Aorta (tissue), 5 donors: ENCODE results near the gene PRKCSH. TPM values are rescaled to one million over a fixed set of nuclear protein-coding genes. Genes with fewer than 3 reads are reported as not detected.

Experiments used
- ATAC-seq: fragments of 200-7000 bp; cut with Tn5 transposase; one replicate; pipeline ENCODE4 v1.9.1; 2022; ENCODE audit warnings: moderate library complexity; ENCODE audit not compliant: low FRiP score
- DNase-seq, 2 donors: peaks; one replicate each; pipeline ENCODE4 v3.0.0-alpha.2; 2020
- H3K27ac ChIP-seq, 2 donors: one replicate each; pipeline ENCODE4 v1.5.1; 2013; ENCODE audit warnings: low read length in 2 of 2, mild to moderate bottlenecking in 2 of 2, moderate library complexity in 2 of 2, control low read depth in 1 of 2, inconsistent platforms in 1 of 2, low read depth in 1 of 2
- H3K27me3 ChIP-seq, 2 donors: one replicate each; pipeline ENCODE4 v1.6.1; 2013; ENCODE audit warnings: control low read depth in 1 of 2, low read length in 1 of 2, mild to moderate bottlenecking in 1 of 2, moderate library complexity in 1 of 2; ENCODE audit not compliant: insufficient read depth in 2 of 2, control insufficient read depth in 1 of 2
- H3K36me3 ChIP-seq, 2 donors: one replicate each; pipeline ENCODE4 v1.6.1; 2013; ENCODE audit warnings: control low read depth in 1 of 2, low read length in 1 of 2, mild to moderate bottlenecking in 1 of 2; ENCODE audit not compliant: insufficient read depth in 2 of 2, control insufficient read depth in 1 of 2
- H3K4me1 ChIP-seq, 2 donors: one replicate each; pipeline ENCODE4 v1.6.1; 2013; ENCODE audit warnings: low read length in 2 of 2, control low read depth in 1 of 2, mild to moderate bottlenecking in 1 of 2, moderate library complexity in 1 of 2; ENCODE audit not compliant: insufficient read depth in 2 of 2, control insufficient read depth in 1 of 2
- H3K4me3 ChIP-seq, 2 donors: one replicate each; pipeline ENCODE4 v1.5.1; 2013; ENCODE audit warnings: low read length in 2 of 2, control low read depth in 1 of 2, mild to moderate bottlenecking in 1 of 2
- H3K9me3 ChIP-seq: one replicate; pipeline ENCODE4 v1.6.1; 2013; ENCODE audit warnings: mild to moderate bottlenecking, low read length; ENCODE audit not compliant: control insufficient read depth
- WGBS, 2 donors: extraction: QIAGEN DNeasy Blood & Tissue Kit; methylation state at CpG; one replicate each; pipeline ENCODE4 v1.1.7; 2013; 5-methylcytosine and 5-hydroxymethylcytosine counted together
- intact Hi-C, 2 donors: fragments of 100-400 bp; cut with DNase I; formaldehyde crosslinking; loops; one replicate each; pipeline versions ENCODE4 v1.14.2 to v1.15.0; 2022
- polyA plus RNA-seq, 2 donors: library from polyadenylated mRNA; stranded (reverse); fragments of 200-250 nt; gene quantifications; one replicate each; pipeline ENCODE4 v1.2.3, GENCODE V29; 2013
- total RNA-seq, 2 donors: library from RNA; stranded (reverse); fragmentation: NEBNext Ultra II Directional; extraction: Animal tissue kit (Norgen Biotek cat#: 25700); gene quantifications; one replicate each; pipeline ENCODE4 v1.2.1, GENCODE V29; 2021
- donor health status: healthy with polysubstance abuse.
- donor health status: Bipolar disorder and iron deficiency.
- donor health status: DM: no; HTN: no; CAD: no.
- donor health status: DM: no; HTN: no; CAD: no.
- donor health status: DM: yes; HTN: yes; CAD: no.

The PRKCSH gene
- total and polyA plus RNA-seq, 4 donors: 90.2 to 207 (median 168) TPM

- Histone ChIP-seq H3K4me1 (no peaks in the 10 kb centered on the region), H3K9me3 (no peaks in the 10 kb centered on the region), H3K4me3 (no peak overlapping the region), H3K27ac (no peak overlapping the region), H3K27me3 (no peaks in the 10 kb centered on the region), H3K36me3 (no peaks in the 10 kb centered on the region)
- ATAC-seq (no peak), DNase-seq (peak in 1 of 2 donors; percentile 54)
- intact Hi-C loops: loop anchor here in 1 of 2 donors (5.0 kb wide), 1 partner anchor 191 kb away; no protein-coding TSS in a partner anchor
- 77 to 83% methylated on average over 53 to 57 of the region's 57 CpGs for WGBS, 2 donors
These were observed 48.1 kb downstream of the PRKCSH start for GRCh38 chr19:11483366-11484111.

- no peaks in the 10 kb centered on the region for H3K36me3 ChIP-seq
- DNase-seq: no peak
- WGBS, 2 donors: 90% methylated on average over 13 of the region's 13 CpGs
- H3K9me3 ChIP-seq: no peaks in the 10 kb centered on the region
- no peaks in the 10 kb centered on the region for H3K27me3 ChIP-seq
- ATAC-seq: no peak
- intact Hi-C loops: no loop called here
- no peaks in the 10 kb centered on the region for H3K4me1 ChIP-seq
- H3K27ac ChIP-seq: no peak overlapping the region
- H3K4me3 ChIP-seq: no peak overlapping the region
These were observed 49.9 kb downstream of the PRKCSH start for GRCh38 chr19:11485245-11485837.

GRCh38 chr19:11486661-11487503 lies 51.4 kb downstream of the PRKCSH start:
- 89 to 91% methylated on average over 44 to 45 of the region's 45 CpGs for WGBS, 2 donors
- Histone ChIP-seq H3K4me1 (no peaks in the 10 kb centered on the region), H3K27me3 (no peaks in the 10 kb centered on the region), H3K4me3 (no peak overlapping the region), H3K36me3 (no peaks in the 10 kb centered on the region), H3K9me3 (no peaks in the 10 kb centered on the region), H3K27ac (no peak overlapping the region)
- ATAC-seq (no peak), DNase-seq (no peak)
- intact Hi-C loops: no loop called here

- DNase-seq (no peak), ATAC-seq (no peak)
- H3K4me1 ChIP-seq: no peaks in the 10 kb centered on the region
- 95 to 97% methylated on average over 7 of the region's 7 CpGs for WGBS, 2 donors
- H3K4me3 ChIP-seq: no peak overlapping the region
- no peaks in the 10 kb centered on the region for H3K27me3 ChIP-seq
- no peaks in the 10 kb centered on the region for H3K36me3 ChIP-seq
- H3K9me3 ChIP-seq: no peaks in the 10 kb centered on the region
- intact Hi-C loops: no loop called here
- H3K27ac ChIP-seq: no peak overlapping the region
These were observed 53.9 kb downstream of the PRKCSH start for GRCh38 chr19:11489378-11489777.

GRCh38 chr19:11494634-11495285 lies 59.3 kb downstream of the PRKCSH start:
- Histone ChIP-seq H3K27ac (no peak overlapping the region), H3K36me3 (peaks cover 0 to 5% of the 10 kb centered on the region in 2 donors), H3K9me3 (no peaks in the 10 kb centered on the region), H3K4me3 (no peak overlapping the region), H3K27me3 (no peaks in the 10 kb centered on the region), H3K4me1 (no peaks in the 10 kb centered on the region)
- intact Hi-C loops: loop anchor here in 1 of 2 donors (5.0 kb wide), 1 partner anchor 93 kb away; no protein-coding TSS in a partner anchor
- WGBS, 2 donors: 93 to 95% methylated on average over 27 of the region's 27 CpGs
- ATAC-seq (no peak), DNase-seq (no peak)

- Histone ChIP-seq H3K36me3 (peaks cover 0 to 5% of the 10 kb centered on the region in 2 donors), H3K27ac (no peak overlapping the region), H3K27me3 (no peaks in the 10 kb centered on the region), H3K4me1 (no peaks in the 10 kb centered on the region), H3K9me3 (no peaks in the 10 kb centered on the region), H3K4me3 (no peak overlapping the region)
- ATAC-seq (no peak), DNase-seq (no peak)
- intact Hi-C loops: loop anchor here in 1 of 2 donors (5.0 kb wide), 1 partner anchor 92 kb away; no protein-coding TSS in a partner anchor
- WGBS, 2 donors: 87 to 89% methylated on average over 10 of the region's 10 CpGs
These were observed 60.0 kb downstream of the PRKCSH start for GRCh38 chr19:11495481-11495880.

GRCh38 chr19:11495885-11496284 lies 60.5 kb downstream of the PRKCSH start:
- WGBS, 2 donors: 95% methylated on average over 22 of the region's 22 CpGs
- H3K9me3 ChIP-seq: no peaks in the 10 kb centered on the region
- DNase-seq (no peak), ATAC-seq (no peak)
- peaks cover 0 to 5% of the 10 kb centered on the region in 2 donors for H3K36me3 ChIP-seq
- intact Hi-C loops: loop anchor here (1.0 to 5.0 kb wide), 2 partner anchors 91 kb away; no protein-coding TSS in a partner anchor
- H3K27ac ChIP-seq: no peak overlapping the region
- H3K4me1 ChIP-seq: no peaks in the 10 kb centered on the region
- no peaks in the 10 kb centered on the region for H3K27me3 ChIP-seq
- H3K4me3 ChIP-seq: no peak overlapping the region
